ENCODE results near the gene UBE3D. TPM values are rescaled to one million over a fixed set of nuclear protein-coding genes. Genes with fewer than 3 reads are reported as not detected.
A peak's percentile ranks its signal among the peaks of the same experiment; 100 is the strongest.

The UBE3D gene
- total and polyA plus RNA-seq, 7 donors = 1.6 to 10.7 (median 8.0) TPM

DNA sequence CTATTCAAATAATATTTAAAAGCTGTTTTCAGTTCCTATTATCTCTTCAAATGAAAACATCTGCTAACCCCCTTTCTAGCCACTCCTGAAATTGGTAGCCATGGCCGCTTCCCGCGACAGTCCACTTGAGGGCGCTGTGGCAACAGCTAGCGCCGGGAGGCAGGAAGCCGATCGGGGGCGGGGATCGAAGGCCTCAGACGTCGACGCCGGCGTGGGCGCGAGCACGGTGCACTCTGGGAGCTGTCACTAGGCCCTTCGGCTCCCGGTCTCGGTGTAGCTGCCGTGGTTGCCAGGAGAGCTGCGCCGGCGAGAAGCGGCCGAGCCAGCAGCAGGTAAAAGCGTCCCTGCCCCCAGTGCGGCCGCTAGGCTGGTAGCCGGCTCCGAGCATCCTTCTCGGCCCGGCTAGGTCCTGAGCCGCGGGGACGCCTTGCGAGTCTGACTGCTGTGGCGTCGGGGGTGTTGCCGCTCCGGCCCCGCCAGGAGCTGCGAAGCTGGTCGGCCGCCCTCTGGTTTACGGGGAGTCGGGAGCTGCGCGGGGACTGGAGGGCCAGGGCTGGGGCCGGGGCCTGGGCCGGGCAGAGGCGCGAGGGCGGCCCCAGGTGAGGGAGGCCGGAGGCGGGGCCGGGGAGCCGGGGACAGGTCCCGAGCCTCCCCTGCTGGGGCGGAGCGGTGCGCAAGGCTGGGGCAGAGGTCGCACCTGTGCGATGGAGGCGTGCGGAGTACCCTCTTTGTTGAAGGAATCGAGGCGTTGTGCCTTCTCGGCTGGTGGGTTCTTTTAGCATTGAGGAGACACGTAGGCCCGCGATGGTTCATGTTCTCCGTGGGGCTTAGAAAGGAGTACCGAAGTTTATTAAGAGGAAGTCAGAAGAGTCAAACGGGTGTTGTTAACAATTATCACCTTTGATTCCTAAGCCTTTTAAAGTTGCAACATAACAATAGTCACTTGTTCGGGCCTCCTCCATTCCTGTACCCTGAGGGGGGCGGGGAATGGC lies 2.1 kb upstream of the UBE3D start, which contains the start of gene DOP1A:
TSS of gene DOP1A (plus strand) at position 224 of the 992 bp plus-strand sequence. CDS start 29,307 bp downstream, outside the sequence.
- Histone ChIP-seq H3K27me3 (no peaks in the 10 kb centered on the region), H3K36me3 (no peaks in the 10 kb centered on the region), H3K4me3 (peak within 1 kb of the TSS; percentile 88 to 92 (median 92)), H3K4me1 (peaks cover 0 to 24% (median 12%) of the 10 kb centered on the region in 4 donors), H3K9me3 (no peaks in the 10 kb centered on the region), H3K27ac (peak within 1 kb of the TSS; percentile 90 to 97 (median 92))
- TF ChIP-seq EP300 (IDR thresholded peaks at IDR 0.05) (no peak), POLR2A (IDR thresholded peaks at IDR 0.05) (peak in 1 of 2 donors; percentile 27), POLR2AphosphoS5 (IDR thresholded peaks at IDR 0.05) (peak; percentile 57 to 86 (median 72))
- TF ChIP-seq, protein P1, sequence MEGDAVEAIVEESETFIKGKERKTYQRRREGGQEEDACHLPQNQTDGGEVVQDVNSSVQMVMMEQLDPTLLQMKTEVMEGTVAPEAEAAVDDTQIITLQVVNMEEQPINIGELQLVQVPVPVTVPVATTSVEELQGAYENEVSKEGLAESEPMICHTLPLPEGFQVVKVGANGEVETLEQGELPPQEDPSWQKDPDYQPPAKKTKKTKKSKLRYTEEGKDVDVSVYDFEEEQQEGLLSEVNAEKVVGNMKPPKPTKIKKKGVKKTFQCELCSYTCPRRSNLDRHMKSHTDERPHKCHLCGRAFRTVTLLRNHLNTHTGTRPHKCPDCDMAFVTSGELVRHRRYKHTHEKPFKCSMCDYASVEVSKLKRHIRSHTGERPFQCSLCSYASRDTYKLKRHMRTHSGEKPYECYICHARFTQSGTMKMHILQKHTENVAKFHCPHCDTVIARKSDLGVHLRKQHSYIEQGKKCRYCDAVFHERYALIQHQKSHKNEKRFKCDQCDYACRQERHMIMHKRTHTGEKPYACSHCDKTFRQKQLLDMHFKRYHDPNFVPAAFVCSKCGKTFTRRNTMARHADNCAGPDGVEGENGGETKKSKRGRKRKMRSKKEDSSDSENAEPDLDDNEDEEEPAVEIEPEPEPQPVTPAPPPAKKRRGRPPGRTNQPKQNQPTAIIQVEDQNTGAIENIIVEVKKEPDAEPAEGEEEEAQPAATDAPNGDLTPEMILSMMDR (IDR thresholded peaks at IDR 0.05) = peak; percentile 84 to 95 (median 90)
- WGBS, 2 donors = 0 to 1% methylated on average over 78 of the region's 78 CpGs
- intact Hi-C loops (cut with DNase I) = loop anchor here (2.0 to 10.0 kb wide), 5 partner anchors 125 to 820 kb away; partner anchors contain the start of genes IBTK, ME1, PGM3 and PRSS35
- DNase-seq = peak; percentile 97

DNA sequence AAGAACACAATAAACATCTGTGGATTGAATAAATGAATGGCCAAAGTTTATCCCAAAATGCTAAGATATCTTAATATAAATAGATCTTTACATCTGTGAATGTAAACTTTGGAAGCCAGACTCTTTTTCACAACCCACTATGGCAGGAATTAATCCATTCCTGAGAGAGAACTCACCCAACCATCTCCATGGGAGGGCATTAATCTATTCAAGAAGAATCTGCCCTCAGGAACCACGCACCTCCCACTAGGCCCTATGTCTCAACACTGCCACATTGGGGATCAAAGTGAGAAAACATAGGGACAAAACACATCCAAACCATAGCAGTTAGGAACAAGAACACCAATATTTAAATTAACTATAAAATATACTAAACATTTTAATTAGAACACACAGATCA lies 3.4 kb downstream of the UBE3D start:
- intact Hi-C loops (cut with DNase I) = loop anchor here (10.0 kb wide), 1 partner anchor 453 kb away; the partner anchor contains the start of gene PRSS35
- H3K36me3 ChIP-seq = no peaks in the 10 kb centered on the region
- no peak overlapping the region for H3K4me3 ChIP-seq
- WGBS, 2 donors = 95 to 97% methylated on average over 1 of the region's 1 CpG
- no peak for TF ChIP-seq EP300 (IDR thresholded peaks at IDR 0.05)
- TF ChIP-seq, protein P1 (IDR thresholded peaks at IDR 0.05) = no peak
- no peak for TF ChIP-seq POLR2AphosphoS5 (IDR thresholded peaks at IDR 0.05)
- TF ChIP-seq POLR2A (IDR thresholded peaks at IDR 0.05) = no peak
- no peak overlapping the region for H3K27ac ChIP-seq
- H3K4me1 ChIP-seq = peaks cover 0 to 12% (median 0%) of the 10 kb centered on the region in 4 donors
- no peak for DNase-seq
- no peaks in the 10 kb centered on the region for H3K27me3 ChIP-seq
- no peaks in the 10 kb centered on the region for H3K9me3 ChIP-seq

DNA sequence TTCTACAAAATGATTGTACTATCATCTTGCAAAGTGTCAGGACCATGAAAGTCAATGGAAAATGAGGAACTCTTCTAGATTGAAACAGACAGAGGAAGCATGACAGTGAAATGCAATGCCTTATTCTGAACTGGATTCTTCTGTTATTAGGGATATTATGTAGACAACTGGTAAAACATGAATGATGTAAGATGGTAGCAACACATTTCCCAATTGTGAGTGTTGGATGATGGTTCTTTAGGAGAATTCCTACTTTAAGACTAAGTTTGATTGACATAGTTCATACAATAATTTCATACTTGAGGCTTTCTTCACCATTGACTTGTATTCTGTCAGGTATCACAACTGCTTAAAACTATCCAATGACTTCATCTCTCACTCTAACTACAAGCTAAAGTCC lies 4.5 kb downstream of the UBE3D start:
- Histone ChIP-seq H3K27me3 (no peaks in the 10 kb centered on the region), H3K9me3 (no peaks in the 10 kb centered on the region), H3K27ac (no peak overlapping the region), H3K4me1 (peaks cover 0 to 12% (median 0%) of the 10 kb centered on the region in 4 donors), H3K36me3 (no peaks in the 10 kb centered on the region), H3K4me3 (no peak overlapping the region)
- TF ChIP-seq EP300 (IDR thresholded peaks at IDR 0.05) = no peak
- TF ChIP-seq POLR2AphosphoS5 (IDR thresholded peaks at IDR 0.05) = no peak
- TF ChIP-seq POLR2A (IDR thresholded peaks at IDR 0.05) = no peak
- TF ChIP-seq, protein P1 (IDR thresholded peaks at IDR 0.05) = no peak
- no peak for DNase-seq
- intact Hi-C loops (cut with DNase I) = loop anchor here (10.0 kb wide), 1 partner anchor 454 kb away; the partner anchor contains the start of gene PRSS35

DNA sequence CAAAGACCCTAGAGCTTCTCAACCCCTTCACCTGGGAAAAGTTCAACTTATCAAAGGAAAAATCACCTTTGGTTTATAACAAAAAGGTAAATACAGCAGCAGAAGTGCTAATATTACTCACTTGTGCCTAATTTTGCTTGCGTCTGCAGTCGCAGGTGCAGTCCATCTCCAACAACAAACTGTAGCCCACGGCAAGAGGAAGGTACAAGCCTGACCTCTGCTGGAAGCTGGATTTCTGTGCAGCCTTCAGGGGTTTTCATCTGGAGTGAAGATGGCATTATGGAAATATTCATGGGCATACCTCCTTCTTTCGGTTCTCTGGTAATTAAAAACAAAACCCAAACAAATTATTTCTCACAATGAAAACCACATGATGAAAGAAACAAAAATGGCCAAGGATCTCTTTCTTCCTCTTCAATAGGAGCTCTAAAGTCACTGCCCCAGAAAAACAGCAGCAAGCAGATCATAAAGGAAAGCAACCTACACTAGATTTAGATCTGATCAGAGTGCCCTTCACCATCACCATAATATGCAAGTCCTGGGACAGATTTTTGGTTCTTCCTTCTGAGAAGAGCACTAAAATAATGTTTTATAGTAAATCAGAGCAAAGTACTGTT lies 7.8 kb downstream of the UBE3D start:
- H3K4me3 ChIP-seq = no peak overlapping the region
- DNase-seq = no peak
- WGBS, 2 donors = 29 to 37% methylated on average over 4 of the region's 4 CpGs
- H3K9me3 ChIP-seq = no peaks in the 10 kb centered on the region
- H3K36me3 ChIP-seq = peaks cover 0 to 8% (median 0%) of the 10 kb centered on the region in 4 donors
- intact Hi-C loops (cut with DNase I) = loop anchor here (5.0 kb wide), 2 partner anchors 696 to 806 kb away; partner anchors contain the start of gene TPBG
- TF ChIP-seq, protein P1 (IDR thresholded peaks at IDR 0.05) = peak in 2 of 4 experiments; percentile 38 to 52
- TF ChIP-seq EP300 (IDR thresholded peaks at IDR 0.05) (no peak), POLR2AphosphoS5 (IDR thresholded peaks at IDR 0.05) (no peak)
- no peak overlapping the region for H3K27ac ChIP-seq
- peaks cover 0 to 7% (median 0%) of the 10 kb centered on the region in 4 donors for H3K4me1 ChIP-seq
- no peaks in the 10 kb centered on the region for H3K27me3 ChIP-seq

Data from sigmoid colon (tissue), 7 donors.